GDM1 (cell line): ENCODE measurements around the gene CRYGD.
A peak's percentile ranks its signal among the peaks of the same experiment; 100 is the strongest.

Experiments
- DNase-seq: peaks from one replicate; lab custom pipeline; 2025; lab: John Stamatoyannopoulos, UW

The CRYGD gene

DNA sequence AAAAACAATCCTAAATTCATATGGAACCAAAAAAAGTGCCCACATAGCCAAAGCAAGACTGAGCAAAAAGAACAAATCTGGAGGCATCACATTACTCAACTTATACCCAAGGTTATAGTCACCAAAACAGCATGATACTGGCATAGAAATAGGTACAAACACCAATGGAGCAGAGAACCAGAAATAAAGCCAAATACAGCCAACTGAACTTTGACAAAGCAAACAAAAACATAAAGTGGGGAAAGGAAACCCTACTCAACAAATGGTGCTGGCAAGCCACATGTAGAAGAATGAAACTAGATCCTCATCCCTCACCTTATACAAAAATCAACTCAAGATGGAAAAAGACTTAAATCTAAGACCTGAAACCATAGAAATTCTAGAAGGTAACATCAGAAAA is 40.5 kb downstream of the CRYGD start:
- no peak for DNase-seq

DNA sequence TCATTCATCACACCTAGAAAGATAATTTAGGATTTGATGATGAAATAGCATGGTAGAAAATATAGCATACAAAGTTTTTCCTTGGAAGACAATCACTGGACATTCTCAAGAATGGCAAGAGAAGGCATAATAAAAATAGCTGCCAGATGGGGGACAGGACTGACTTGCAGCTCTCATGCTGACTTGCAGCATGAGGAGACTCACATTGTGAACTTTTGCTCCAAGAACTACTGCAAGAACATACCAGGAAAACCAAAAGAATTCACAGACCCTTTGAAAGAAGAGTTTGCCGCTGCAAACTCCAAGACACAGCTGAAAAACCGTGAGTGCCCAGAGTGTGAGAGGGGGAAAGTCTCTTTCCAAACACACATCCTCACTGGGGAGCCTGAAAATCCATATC is 47.0 kb downstream of the CRYGD start:
- DNase-seq: no peak

DNA sequence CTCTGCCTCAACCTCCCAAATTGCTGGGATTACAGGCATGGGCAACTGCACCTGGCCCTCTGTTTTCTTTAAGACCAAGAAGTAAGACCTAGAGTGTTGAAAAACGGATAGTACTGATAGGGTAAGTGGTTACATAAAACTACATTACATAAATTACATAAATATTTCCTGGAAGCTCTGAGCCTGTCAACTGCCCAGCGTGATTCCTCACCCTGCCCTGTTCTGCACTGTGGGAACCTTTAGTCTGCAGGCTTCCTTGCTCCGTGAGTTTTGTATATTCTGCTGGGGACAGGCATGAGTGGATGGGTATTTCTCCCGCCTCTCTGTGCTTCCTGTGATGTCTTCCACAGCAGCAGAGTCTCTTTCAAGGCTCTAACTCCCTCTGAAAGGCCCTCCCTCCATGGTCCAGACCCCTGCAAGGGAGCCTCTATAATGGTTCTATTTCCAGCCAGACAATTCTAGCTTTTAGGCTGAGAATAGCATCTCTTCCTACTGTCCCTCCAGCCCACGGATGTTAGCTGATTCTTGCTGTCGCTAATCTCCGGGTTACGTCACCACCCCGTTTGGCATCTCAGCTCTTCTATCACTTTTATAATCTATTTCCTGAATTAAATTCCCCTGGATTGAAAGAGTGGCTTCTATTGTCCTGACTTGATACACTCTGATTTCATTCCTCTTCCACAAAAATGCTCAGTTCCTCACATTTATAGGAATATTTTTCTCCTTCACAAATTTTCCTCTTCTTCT is 49.5 kb downstream of the CRYGD start:
- DNase-seq: no peak

DNA sequence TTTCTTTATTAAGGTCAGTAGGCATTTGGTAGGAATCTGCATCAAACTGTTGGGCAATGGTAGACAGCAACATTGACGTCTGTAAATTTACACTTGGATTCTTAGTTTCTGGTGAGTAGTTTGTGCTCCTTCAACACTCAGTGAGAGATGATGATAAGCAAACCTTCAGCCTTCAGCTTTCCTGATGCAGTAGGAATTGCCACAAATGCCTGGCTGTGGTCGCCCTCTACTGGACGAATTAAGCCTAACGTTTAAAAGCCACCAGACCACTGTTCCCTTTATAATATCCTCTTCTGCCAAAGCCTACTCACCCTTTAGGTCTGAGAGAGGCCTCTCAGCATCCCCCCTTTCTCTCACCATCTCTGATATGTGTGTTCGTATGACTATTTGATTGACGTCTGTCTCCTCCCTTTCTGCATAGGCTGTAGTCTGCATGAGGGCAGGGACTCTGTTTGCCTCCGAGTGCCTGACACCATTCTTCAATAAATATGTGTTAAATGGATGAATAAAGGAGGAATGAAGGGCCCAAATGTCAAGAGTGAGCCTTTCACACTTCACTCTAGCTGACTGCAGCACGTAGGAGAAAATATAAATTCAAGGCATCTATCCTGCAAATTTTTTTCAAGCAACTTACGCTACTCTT is 52.0 kb downstream of the CRYGD start:
- peak; percentile 58 for DNase-seq
